ENCODE results near the gene SLC18B1. TPM values are rescaled to one million over a fixed set of nuclear protein-coding genes. Genes with fewer than 3 reads are reported as not detected.

Gene SLC18B1
- 10.7 and 11.9 TPM in 2 replicates for total RNA-seq

GRCh38 chr6:132797951-132798868 lies at the start of gene SLC18B1:
SLC18B1 (minus strand) TSS chr6:132798637; CDS start chr6:132798456, 181 bp downstream.
- Histone ChIP-seq H3K27me3 (ENCODE audit: control insufficient read depth, insufficient read depth, low read length) (no peaks in the 10 kb centered on the region), H3K4me3 (ENCODE audit: low read depth, low read length) (peak within 1 kb of the TSS; percentile 82), H3K36me3 (ENCODE audit: control insufficient read depth, insufficient read depth, low read length) (no peaks in the 10 kb centered on the region)
- DNase-seq (ENCODE audit: low read depth), result no peak
- no peak for TF ChIP-seq CTCF (IDR thresholded peaks at IDR 0.05; ENCODE audit: insufficient read depth, low read length, poor library complexity, severe bottlenecking)

- Histone ChIP-seq H3K36me3 (ENCODE audit: control insufficient read depth, insufficient read depth, low read length) (no peaks in the 10 kb centered on the region), H3K4me3 (ENCODE audit: low read depth, low read length) (no peak overlapping the region), H3K27me3 (ENCODE audit: control insufficient read depth, insufficient read depth, low read length) (no peaks in the 10 kb centered on the region)
- TF ChIP-seq CTCF (IDR thresholded peaks at IDR 0.05; ENCODE audit: insufficient read depth, low read length, poor library complexity, severe bottlenecking), result no peak
- DNase-seq (ENCODE audit: low read depth), result no peak
Observed at GRCh38 chr6:132843316-132844035, 45.0 kb upstream of the SLC18B1 start.

- no peak overlapping the region for H3K4me3 ChIP-seq (ENCODE audit: low read depth, low read length)
- DNase-seq (ENCODE audit: low read depth), result no peak
- no peaks in the 10 kb centered on the region for H3K27me3 ChIP-seq (ENCODE audit: control insufficient read depth, insufficient read depth, low read length)
- H3K36me3 ChIP-seq (ENCODE audit: control insufficient read depth, insufficient read depth, low read length), result no peaks in the 10 kb centered on the region
- TF ChIP-seq CTCF (IDR thresholded peaks at IDR 0.05; ENCODE audit: insufficient read depth, low read length, poor library complexity, severe bottlenecking), result no peak
Observed at GRCh38 chr6:132841966-132842365, 43.5 kb upstream of the SLC18B1 start.

GRCh38 chr6:132832891-132833290 lies 34.5 kb upstream of the SLC18B1 start:
- H3K36me3 ChIP-seq (ENCODE audit: control insufficient read depth, insufficient read depth, low read length), result no peaks in the 10 kb centered on the region
- no peak overlapping the region for H3K4me3 ChIP-seq (ENCODE audit: low read depth, low read length)
- no peaks in the 10 kb centered on the region for H3K27me3 ChIP-seq (ENCODE audit: control insufficient read depth, insufficient read depth, low read length)
- no peak for DNase-seq (ENCODE audit: low read depth)
- TF ChIP-seq CTCF (IDR thresholded peaks at IDR 0.05; ENCODE audit: insufficient read depth, low read length, poor library complexity, severe bottlenecking), result no peak

GRCh38 chr6:132830334-132830751 lies 31.9 kb upstream of the SLC18B1 start:
- no peak for DNase-seq (ENCODE audit: low read depth)
- TF ChIP-seq CTCF (IDR thresholded peaks at IDR 0.05; ENCODE audit: insufficient read depth, low read length, poor library complexity, severe bottlenecking), result peak; percentile 52
- Histone ChIP-seq H3K4me3 (ENCODE audit: low read depth, low read length) (no peak overlapping the region), H3K27me3 (ENCODE audit: control insufficient read depth, insufficient read depth, low read length) (no peaks in the 10 kb centered on the region), H3K36me3 (ENCODE audit: control insufficient read depth, insufficient read depth, low read length) (no peaks in the 10 kb centered on the region)
